Mammary epithelial cell (primary cell): ENCODE results near the gene ZNF654.

ENCODE experiments used
- EZH2 ChIP-seq: IDR thresholded peaks from 2 replicates; pipeline ENCODE4 v1.6.1; 2012; ENCODE audit warnings: low read length, inconsistent platforms, borderline replicate concordance
- TF ChIP-seq, protein P1 (sequence below), 2 donors: IDR thresholded peaks in 1 of 2; conservative IDR thresholded peaks in 1 of 2; 2 replicates each; pipeline ENCODE4 v1.5.1; 2011 to 2012; ENCODE audit warnings: inconsistent platforms in 2 of 2, low read length in 2 of 2, mild to moderate bottlenecking in 2 of 2, control low read depth in 1 of 2, low read depth in 1 of 2; ENCODE audit not compliant: insufficient read depth in 1 of 2; ENCODE audit errors: extremely low read depth in 1 of 2

DNA sequence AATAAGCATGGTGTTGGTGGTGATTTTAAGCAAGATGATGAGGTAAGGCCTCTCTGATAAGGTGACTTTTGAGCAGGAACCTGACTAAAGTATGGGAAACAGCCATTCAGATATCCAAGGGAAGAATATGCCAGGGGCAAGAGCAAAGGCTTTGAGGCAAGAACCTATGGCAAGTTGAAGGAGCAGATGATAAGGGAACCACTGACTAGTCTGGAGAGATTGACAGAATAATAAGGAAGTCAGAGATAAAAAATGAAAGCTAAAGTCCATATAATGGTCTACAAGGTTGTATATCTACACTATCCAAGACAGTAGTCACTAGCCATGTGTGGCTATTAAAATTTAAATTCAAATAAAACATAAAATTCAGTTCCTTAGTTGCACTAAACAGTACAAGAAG, 88.2 kb downstream of the ZNF654 start:
- TF ChIP-seq, protein P1, sequence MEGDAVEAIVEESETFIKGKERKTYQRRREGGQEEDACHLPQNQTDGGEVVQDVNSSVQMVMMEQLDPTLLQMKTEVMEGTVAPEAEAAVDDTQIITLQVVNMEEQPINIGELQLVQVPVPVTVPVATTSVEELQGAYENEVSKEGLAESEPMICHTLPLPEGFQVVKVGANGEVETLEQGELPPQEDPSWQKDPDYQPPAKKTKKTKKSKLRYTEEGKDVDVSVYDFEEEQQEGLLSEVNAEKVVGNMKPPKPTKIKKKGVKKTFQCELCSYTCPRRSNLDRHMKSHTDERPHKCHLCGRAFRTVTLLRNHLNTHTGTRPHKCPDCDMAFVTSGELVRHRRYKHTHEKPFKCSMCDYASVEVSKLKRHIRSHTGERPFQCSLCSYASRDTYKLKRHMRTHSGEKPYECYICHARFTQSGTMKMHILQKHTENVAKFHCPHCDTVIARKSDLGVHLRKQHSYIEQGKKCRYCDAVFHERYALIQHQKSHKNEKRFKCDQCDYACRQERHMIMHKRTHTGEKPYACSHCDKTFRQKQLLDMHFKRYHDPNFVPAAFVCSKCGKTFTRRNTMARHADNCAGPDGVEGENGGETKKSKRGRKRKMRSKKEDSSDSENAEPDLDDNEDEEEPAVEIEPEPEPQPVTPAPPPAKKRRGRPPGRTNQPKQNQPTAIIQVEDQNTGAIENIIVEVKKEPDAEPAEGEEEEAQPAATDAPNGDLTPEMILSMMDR (conservative IDR thresholded peaks at IDR 0.05 in 1 of 2, IDR thresholded peaks at IDR 0.05 in 1 of 2; ENCODE audit: extremely low read depth in 1 of 2, insufficient read depth in 1 of 2, low read depth in 1 of 2, low read length in 2 of 2), result no peak
- no peak for TF ChIP-seq EZH2
